GM12878 (cell line): ENCODE measurements around the gene MVK. TPM values are rescaled to one million over a fixed set of nuclear protein-coding genes. Genes with fewer than 3 reads are reported as not detected.

ENCODE experiments used
- ATAC-seq: fragments of 200-7000 bp; cut with Tn5 transposase; 3 replicates; pipeline ENCODE4 v1.9.1; 2020; ENCODE audit warnings: mild to moderate bottlenecking, moderate library complexity
- BruUV-seq: library from RNA; stranded (reverse); fragments of 400-500 nt; replicated peaks from 2 replicates; lab custom pipeline; 2021; lab: Mats Ljungman, UMichigan
- CTCF ChIA-PET: fragments of 300-600 bp; sonication (Branson Sonifier 250); formaldehyde crosslinking; extraction: SDS; loops from one replicate; lab custom pipeline; 2021; ENCODE audit warnings: inconsistent platforms; lab: Yijun Ruan, JAX
- POLR2A ChIA-PET: fragments of 350-600 bp; formaldehyde crosslinking; extraction: SDS; loops from one replicate; lab custom pipeline; 2021; ENCODE audit warnings: inconsistent platforms; lab: Charles Lee
- RAD21 ChIA-PET: fragments of 300-600 bp; sonication (Branson Sonifier 250); formaldehyde crosslinking; loops from one replicate; lab custom pipeline; 2023; ENCODE audit warnings: antibody characterized with exemption; ENCODE audit not compliant: unreplicated experiment; lab: Charles Lee
- SMC1A ChIA-PET: fragments of 300-600 bp; sonication (Branson Sonifier 250); formaldehyde crosslinking; loops from one replicate; lab custom pipeline; 2023; ENCODE audit not compliant: unreplicated experiment, uncharacterized antibody; lab: Charles Lee
- DNase-seq: peaks from one replicate; pipeline ENCODE4 v3.0.0-alpha.2; 2011; ENCODE audit warnings: low read depth, low spot score
- FAIRE-seq: peaks from 3 replicates; lab custom pipeline; 2011; peaks lifted over from hg19 to GRCh38; lab: Jason Lieb, UNC
- H2AFZ ChIP-seq: 2 replicates; pipeline ENCODE4 v1.6.0; 2011; ENCODE audit warnings: low read depth, low read length, control low read depth; ENCODE audit not compliant: control insufficient read depth
- H3K27ac ChIP-seq: 2 replicates; pipeline ENCODE4 v1.5.1; 2011; ENCODE audit warnings: control low read depth; ENCODE audit not compliant: control insufficient read depth, insufficient read depth
- H3K27me3 ChIP-seq, 2 experiments: replicated peaks in 1 of 2; 2 replicates each; pipeline versions ENCODE4 v1.6.0 to v1.6.1; 2011; ENCODE audit warnings: low read length in 1 of 2; ENCODE audit not compliant: control insufficient read depth in 2 of 2, insufficient read depth in 2 of 2
- H3K36me3 ChIP-seq, 2 experiments: 2 replicates each; pipeline ENCODE4 v1.5.1; 2011; ENCODE audit warnings: low read length in 1 of 2; ENCODE audit not compliant: control insufficient read depth in 2 of 2, insufficient read depth in 2 of 2
- H3K4me1 ChIP-seq: 2 replicates; pipeline ENCODE4 v1.6.1; 2011; ENCODE audit warnings: mild to moderate bottlenecking, low read length, moderate library complexity, mixed read lengths; ENCODE audit not compliant: control insufficient read depth, insufficient read depth
- H3K4me2 ChIP-seq: 2 replicates; pipeline ENCODE4 v1.6.0; 2011; ENCODE audit warnings: control low read depth; ENCODE audit not compliant: control insufficient read depth, insufficient read depth
- H3K4me3 ChIP-seq: fragments of 200-600 bp; sonication (generic); 2 replicates; pipeline ENCODE4 v1.5.1; 2016
- H3K79me2 ChIP-seq: 2 replicates; pipeline ENCODE4 v1.6.0; 2011; ENCODE audit warnings: low read length; ENCODE audit not compliant: control insufficient read depth, insufficient read depth
- H3K9ac ChIP-seq: 2 replicates; pipeline ENCODE4 v1.8.0; 2011; ENCODE audit warnings: low read length, control low read depth, mixed read lengths; ENCODE audit not compliant: control insufficient read depth, insufficient read depth
- H3K9me3 ChIP-seq: replicated peaks from 3 replicates; pipeline ENCODE4 v1.5.1; 2011; ENCODE audit warnings: mild to moderate bottlenecking, low read length; ENCODE audit not compliant: control insufficient read depth, insufficient read depth
- H4K20me1 ChIP-seq: 2 replicates; pipeline ENCODE4 v1.6.0; 2011; ENCODE audit not compliant: control insufficient read depth, insufficient read depth
- BRCA1 ChIP-seq: IDR thresholded peaks from 2 replicates; pipeline ENCODE4 v1.6.1; 2011; ENCODE audit warnings: low read depth, low read length, improper control_type of control experiment
- JUND ChIP-seq: IDR thresholded peaks from 2 replicates; pipeline ENCODE4 v1.6.1; 2012; ENCODE audit warnings: low read depth, mild to moderate bottlenecking, low read length, improper control_type of control experiment, moderate library complexity
- POLR2A ChIP-seq: IDR thresholded peaks from 2 replicates; pipeline ENCODE4 v1.6.1; 2011; ENCODE audit warnings: low read depth, mild to moderate bottlenecking, low read length
- POLR2AphosphoS2 ChIP-seq: IDR thresholded peaks from 2 replicates; pipeline ENCODE4 v1.6.1; 2011; ENCODE audit warnings: low read depth, mild to moderate bottlenecking, low read length, improper control_type of control experiment, moderate library complexity
- RAD21 ChIP-seq: IDR thresholded peaks from 2 replicates; pipeline ENCODE4 v1.6.1; 2011; ENCODE audit warnings: mild to moderate bottlenecking, low read depth, low read length, moderate library complexity; ENCODE audit not compliant: insufficient read depth
- SMAD5 ChIP-seq: IDR thresholded peaks from 2 replicates; pipeline ENCODE4 v1.6.1; 2016; ENCODE audit warnings: antibody characterized with exemption, low read depth
- SRF ChIP-seq, 2 experiments: IDR thresholded peaks; 2 replicates each; pipeline ENCODE4 v1.6.1; 2011; ENCODE audit warnings: low read depth in 2 of 2, low read length in 2 of 2, mild to moderate bottlenecking in 1 of 2, moderate library complexity in 1 of 2
- WRNIP1 ChIP-seq: IDR thresholded peaks from 2 replicates; pipeline ENCODE4 v1.6.1; 2011; ENCODE audit warnings: low read depth, low read length, improper control_type of control experiment, borderline replicate concordance
- WGBS: methylation state at CpG from one replicate; pipeline ENCODE4 v1.1.6; 2016; ENCODE audit warnings: low lambda C conversion rate; ENCODE audit not compliant: insufficient replicate concordance, insufficient coverage; ENCODE audit errors: missing lambda C conversion rate; 5-methylcytosine and 5-hydroxymethylcytosine counted together
- in situ Hi-C: fragments of 300-500 bp; cut with MboI; formaldehyde crosslinking; loops from 9 replicates; pipeline ENCODE4 v1.14.3; 2018; ENCODE audit warnings: mixed read lengths
- intact Hi-C: fragments of 100-400 bp; cut with micrococcal nuclease; formaldehyde crosslinking; loops from one replicate; pipeline ENCODE4 v1.14.2; 2022; ENCODE audit not compliant: unreplicated experiment
- polyA plus RNA-seq, 11 experiments: library from polyadenylated mRNA; depleted of rRNA in 4 of 11; unstranded in 6 of 11; stranded (reverse) in 5 of 11; fragments of >200 nt; fragmentation: Nextera tagmentation in 4 of 11; fragmentation: Illumina TruSeq in 1 of 11; extraction: Ambion mirVana in 4 of 11; extraction: Trizol in 1 of 11; gene quantifications; 1 replicate in 1 of 11; 2 replicates in 10 of 11; pipeline versions ENCODE4 v1.2.1 to v1.2.3, GENCODE V29; 2011 to 2016; ENCODE audit warnings: inconsistent platforms in 2 of 11, missing spikeins in 2 of 11, low read depth in 1 of 11
- total RNA-seq, 4 experiments: library from RNA; depleted of rRNA in 3 of 4; stranded (reverse); fragments of >200 nt in 3 of 4; fragmentation: Illumina TruSeq in 1 of 4; extraction: Trizol in 1 of 4; gene quantifications; 2 replicates each; pipeline versions ENCODE4 v1.2.1 to v1.2.3, GENCODE V29; 2013 to 2021
- TF ChIP-seq, protein P1 (sequence below), 3 experiments: IDR thresholded peaks in 2 of 3; conservative IDR thresholded peaks in 1 of 3; 2 replicates each; pipeline ENCODE4 v1.5.1; 2011; ENCODE audit warnings: low read depth in 3 of 3, low read length in 3 of 3, mild to moderate bottlenecking in 3 of 3, control low read depth in 2 of 3, moderate library complexity in 2 of 3, inconsistent platforms in 1 of 3, mixed read lengths in 1 of 3; ENCODE audit not compliant: control insufficient read depth in 2 of 3, insufficient read depth in 1 of 3; ENCODE audit errors: extremely low read depth in 1 of 3
- TF ChIP-seq, protein P2 (sequence below): IDR thresholded peaks from 2 replicates; pipeline ENCODE4 v1.6.1; 2011; ENCODE audit warnings: low read depth, mild to moderate bottlenecking, low read length, moderate library complexity, borderline replicate concordance; ENCODE audit errors: extremely low read depth

Gene MVK
- total and polyA plus RNA-seq, 10 of the 15 experiments (the other 5 are each of a cell fraction or from before 2014, with no cell fraction given) = 0.24 to 46.7 (median 31.9) TPM

- TF ChIP-seq, protein P1, sequence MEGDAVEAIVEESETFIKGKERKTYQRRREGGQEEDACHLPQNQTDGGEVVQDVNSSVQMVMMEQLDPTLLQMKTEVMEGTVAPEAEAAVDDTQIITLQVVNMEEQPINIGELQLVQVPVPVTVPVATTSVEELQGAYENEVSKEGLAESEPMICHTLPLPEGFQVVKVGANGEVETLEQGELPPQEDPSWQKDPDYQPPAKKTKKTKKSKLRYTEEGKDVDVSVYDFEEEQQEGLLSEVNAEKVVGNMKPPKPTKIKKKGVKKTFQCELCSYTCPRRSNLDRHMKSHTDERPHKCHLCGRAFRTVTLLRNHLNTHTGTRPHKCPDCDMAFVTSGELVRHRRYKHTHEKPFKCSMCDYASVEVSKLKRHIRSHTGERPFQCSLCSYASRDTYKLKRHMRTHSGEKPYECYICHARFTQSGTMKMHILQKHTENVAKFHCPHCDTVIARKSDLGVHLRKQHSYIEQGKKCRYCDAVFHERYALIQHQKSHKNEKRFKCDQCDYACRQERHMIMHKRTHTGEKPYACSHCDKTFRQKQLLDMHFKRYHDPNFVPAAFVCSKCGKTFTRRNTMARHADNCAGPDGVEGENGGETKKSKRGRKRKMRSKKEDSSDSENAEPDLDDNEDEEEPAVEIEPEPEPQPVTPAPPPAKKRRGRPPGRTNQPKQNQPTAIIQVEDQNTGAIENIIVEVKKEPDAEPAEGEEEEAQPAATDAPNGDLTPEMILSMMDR (IDR thresholded peaks at IDR 0.05 in 2 of 3, conservative IDR thresholded peaks at IDR 0.05 in 1 of 3; ENCODE audit: control insufficient read depth in 2 of 3, extremely low read depth in 1 of 3, insufficient read depth in 1 of 3, low read depth in 3 of 3, low read length in 3 of 3) = no peak
- TF ChIP-seq SMAD5 = no peak
- no peak for TF ChIP-seq POLR2A
- no peak for TF ChIP-seq SRF (IDR thresholded peaks at IDR 0.05; ENCODE audit: low read depth in 2 of 2, low read length in 2 of 2)
These were observed 54.0 kb downstream of the MVK start (continued) for GRCh38 chr12:109627633-109628032.

- no TSS peak for BruUV-seq
- SMC1A ChIA-PET = interaction anchor here (0.6 kb wide), 1 partner anchor 211 kb away, joined by 3 read pairs; no protein-coding TSS in a partner anchor
- FAIRE-seq (no peak), DNase-seq (no peak), ATAC-seq (no peak)
- 34% methylated on average over 5 of the region's 5 CpGs for WGBS
- no peak overlapping the region for H2AFZ ChIP-seq
- intact Hi-C loops = no loop called here
- H3K9ac ChIP-seq = no peak overlapping the region
- in situ Hi-C loops = no loop called here
- no peak overlapping the region for H3K4me3 ChIP-seq
- no peaks in the 10 kb centered on the region for H4K20me1 ChIP-seq
- H3K9me3 ChIP-seq = no peaks in the 10 kb centered on the region
- TF ChIP-seq POLR2AphosphoS2 = no peak
- TF ChIP-seq BRCA1 = no peak
- TF ChIP-seq, protein P2, sequence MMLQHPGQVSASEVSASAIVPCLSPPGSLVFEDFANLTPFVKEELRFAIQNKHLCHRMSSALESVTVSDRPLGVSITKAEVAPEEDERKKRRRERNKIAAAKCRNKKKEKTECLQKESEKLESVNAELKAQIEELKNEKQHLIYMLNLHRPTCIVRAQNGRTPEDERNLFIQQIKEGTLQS = no peak
- no peak for TF ChIP-seq WRNIP1
- TF ChIP-seq RAD21 = no peak
- TF ChIP-seq JUND = no peak
- H3K4me2 ChIP-seq = no peak overlapping the region
- POLR2A ChIA-PET = no interaction called here
- CTCF ChIA-PET = no interaction called here
- RAD21 ChIA-PET = no interaction called here
- H3K27ac ChIP-seq = no peak overlapping the region
- no peaks in the 10 kb centered on the region for H3K36me3 ChIP-seq
- no peaks in the 10 kb centered on the region for H3K27me3 ChIP-seq
- no peaks in the 10 kb centered on the region for H3K4me1 ChIP-seq
- H3K79me2 ChIP-seq = no peaks in the 10 kb centered on the region
These were observed 56.5 kb downstream of the MVK start for GRCh38 chr12:109630107-109630506.
